ENCODE data around the gene ASPG. TPM values are rescaled to one million over a fixed set of nuclear protein-coding genes. Genes with fewer than 3 reads are reported as not detected.

ASPG gene
- total and polyA plus RNA-seq, 2 of the 13 experiments (the other 11 are each of a cell fraction or from before 2014, with no cell fraction given) = not detected

DNA sequence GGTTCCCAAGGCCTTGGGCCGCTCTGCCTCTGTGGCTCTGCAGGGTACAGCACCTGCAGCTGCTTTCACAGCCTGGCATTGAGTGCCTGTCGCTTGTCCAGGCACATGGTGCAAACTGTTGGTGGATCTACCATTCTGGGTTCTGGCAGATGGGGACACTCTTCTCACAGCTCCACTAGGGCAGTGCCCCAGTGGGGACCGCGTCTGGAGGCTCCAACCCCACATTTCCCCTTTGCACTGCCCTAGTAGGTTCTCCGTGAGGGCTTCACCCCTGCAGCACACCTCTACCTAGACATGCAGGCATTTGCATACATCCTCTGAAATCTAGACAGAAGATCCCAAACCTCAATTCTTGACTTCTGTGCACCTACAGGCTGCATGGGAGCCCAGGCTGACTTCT is 19.2 kb upstream of the ASPG start (continued):
- TF ChIP-seq, protein P1, sequence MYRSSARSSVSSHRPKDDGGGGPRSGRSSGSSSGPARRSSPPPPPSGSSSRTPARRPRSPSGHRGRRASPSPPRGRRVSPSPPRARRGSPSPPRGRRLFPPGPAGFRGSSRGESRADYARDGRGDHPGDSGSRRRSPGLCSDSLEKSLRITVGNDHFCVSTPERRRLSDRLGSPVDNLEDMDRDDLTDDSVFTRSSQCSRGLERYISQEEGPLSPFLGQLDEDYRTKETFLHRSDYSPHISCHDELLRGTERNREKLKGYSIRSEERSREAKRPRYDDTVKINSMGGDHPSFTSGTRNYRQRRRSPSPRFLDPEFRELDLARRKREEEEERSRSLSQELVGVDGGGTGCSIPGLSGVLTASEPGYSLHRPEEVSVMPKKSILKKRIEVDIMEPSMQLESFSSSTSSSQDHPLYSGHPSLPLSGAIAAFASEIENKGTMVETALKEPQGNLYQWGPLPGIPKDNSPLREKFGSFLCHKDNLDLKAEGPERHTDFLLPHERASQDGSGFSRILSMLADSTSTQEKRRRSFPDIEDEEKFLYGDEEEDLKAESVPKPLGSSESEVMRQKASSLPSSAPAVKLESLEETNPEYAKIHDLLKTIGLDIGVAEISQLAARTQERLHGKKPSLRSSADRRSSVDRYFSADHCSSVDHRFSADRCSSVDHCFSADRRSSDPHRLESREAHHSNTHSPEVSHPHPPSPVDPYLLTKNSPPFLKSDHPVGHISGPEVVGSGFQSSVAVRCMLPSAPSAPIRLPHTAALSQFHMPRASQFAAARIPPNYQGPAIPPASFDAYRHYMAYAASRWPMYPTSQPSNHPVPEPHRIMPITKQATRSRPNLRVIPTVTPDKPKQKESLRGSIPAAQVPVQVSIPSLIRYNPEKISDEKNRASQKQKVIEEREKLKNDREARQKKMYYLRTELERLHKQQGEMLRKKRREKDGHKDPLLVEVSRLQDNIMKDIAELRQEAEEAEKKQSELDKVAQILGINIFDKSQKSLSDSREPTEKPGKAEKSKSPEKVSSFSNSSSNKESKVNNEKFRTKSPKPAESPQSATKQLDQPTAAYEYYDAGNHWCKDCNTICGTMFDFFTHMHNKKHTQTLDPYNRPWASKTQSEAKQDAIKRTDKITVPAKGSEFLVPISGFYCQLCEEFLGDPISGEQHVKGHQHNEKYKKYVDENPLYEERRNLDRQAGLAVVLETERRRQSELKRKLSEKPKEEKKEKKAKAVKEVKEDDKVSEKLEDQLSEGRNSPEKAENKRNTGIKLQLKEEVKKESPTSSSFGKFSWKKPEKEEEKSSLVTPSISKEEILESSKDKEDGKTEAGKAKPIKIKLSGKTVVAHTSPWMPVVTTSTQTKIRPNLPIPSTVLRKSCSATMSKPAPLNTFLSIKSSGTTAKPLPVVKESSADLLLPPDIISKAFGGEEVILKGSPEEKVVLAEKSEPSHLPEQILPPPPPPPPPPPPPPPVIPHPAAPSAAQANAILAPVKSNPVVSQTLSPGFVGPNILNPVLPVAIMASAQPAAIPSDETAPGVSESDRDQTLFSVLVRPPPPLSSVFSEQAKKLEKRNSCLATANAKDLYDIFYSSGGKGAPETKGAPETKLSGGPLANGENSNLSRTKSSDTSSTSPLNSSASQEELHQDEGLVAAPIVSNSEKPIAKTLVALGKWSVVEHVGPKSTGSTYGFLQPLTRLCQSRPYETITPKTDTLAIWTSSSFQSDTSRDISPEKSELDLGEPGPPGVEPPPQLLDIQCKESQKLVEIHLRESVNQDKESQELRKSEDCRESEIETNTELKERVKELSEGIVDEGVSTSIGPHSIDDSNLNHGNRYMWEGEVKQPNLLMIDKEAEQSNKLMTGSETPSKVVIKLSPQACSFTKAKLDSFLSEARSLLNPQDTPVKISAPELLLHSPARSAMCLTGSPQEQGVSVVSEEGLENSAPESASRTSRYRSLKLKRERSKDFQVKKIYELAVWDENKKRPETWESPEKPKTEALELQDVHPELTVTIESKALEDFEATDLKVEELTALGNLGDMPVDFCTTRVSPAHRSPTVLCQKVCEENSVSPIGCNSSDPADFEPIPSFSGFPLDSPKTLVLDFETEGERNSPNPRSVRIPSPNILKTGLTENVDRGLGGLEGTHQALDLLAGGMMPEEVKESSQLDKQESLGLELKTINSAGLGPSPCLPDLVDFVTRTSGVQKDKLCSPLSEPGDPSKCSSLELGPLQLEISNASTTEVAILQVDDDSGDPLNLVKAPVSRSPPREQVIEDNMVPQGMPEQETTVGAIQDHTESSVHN (CRISPR knock-in tag; IDR thresholded peaks at IDR 0.05) = no peak
- TF ChIP-seq ZFP36L1 (CRISPR knock-in tag; IDR thresholded peaks at IDR 0.05) (no peak), STAG1 (CRISPR knock-in tag; IDR thresholded peaks at IDR 0.05) (no peak), DPF2 (CRISPR knock-in tag; IDR thresholded peaks at IDR 0.05; ENCODE audit: borderline replicate concordance, low read depth) (no peak), POLR2G (IDR thresholded peaks at IDR 0.05; ENCODE audit: low read depth, low read length) (no peak), TP53 (CRISPR knock-in tag; conservative IDR thresholded peaks at IDR 0.05) (no peak), YEATS4 (CRISPR knock-in tag; IDR thresholded peaks at IDR 0.05; ENCODE audit: borderline replicate concordance) (no peak)

Measured in HepG2 (cell line).